Stomach (tissue), 9 donors: Measurements from ENCODE around the gene SMIM12. TPM values are rescaled to one million over a fixed set of nuclear protein-coding genes. Genes with fewer than 3 reads are reported as not detected.

Experiments
- DNase-seq, 2 donors: peaks; one replicate each; pipeline versions ENCODE4 v3.0.0 to v3.0.0-alpha.2; 2013 to 2019
- H3K27ac ChIP-seq, 5 donors: fragments of 200-600 bp in 4 of 5; sonication (generic) in 4 of 5; one replicate each; pipeline ENCODE4 v1.5.1; 2013 to 2019; ENCODE audit warnings: mild to moderate bottlenecking in 1 of 5, moderate library complexity in 1 of 5
- H3K27me3 ChIP-seq, 3 donors: fragments of 200-600 bp; sonication (generic); one replicate each; pipeline ENCODE4 v1.5.1; 2017 to 2019; ENCODE audit warnings: mixed run types in 1 of 3
- H3K36me3 ChIP-seq, 4 donors: fragments of 200-600 bp; sonication (generic); 1 replicate in 3 of 4; 2 replicates in 1 of 4; pipeline ENCODE4 v1.5.1; 2016 to 2019
- H3K4me1 ChIP-seq, 4 donors: fragments of 200-600 bp; sonication (generic); one replicate each; pipeline ENCODE4 v1.5.1; 2016 to 2019
- H3K4me3 ChIP-seq, 4 donors: fragments of 200-600 bp; sonication (generic) in 3 of 4; one replicate each; pipeline ENCODE4 v1.5.1; 2016 to 2019; ENCODE audit warnings: mild to moderate bottlenecking in 1 of 4
- H3K9me3 ChIP-seq, 4 donors: fragments of 200-600 bp; sonication (generic); one replicate each; pipeline ENCODE4 v1.5.1; 2016 to 2019
- EP300 ChIP-seq: sonication (generic); formaldehyde crosslinking; IDR thresholded peaks from one replicate; pipeline ENCODE4 v1.6.1; 2017; ENCODE audit warnings: antibody characterized with exemption
- POLR2A ChIP-seq, 4 donors: fragments of 450-650 bp; IDR thresholded peaks; one replicate each; pipeline ENCODE4 v1.6.1; 2016; ENCODE audit warnings: antibody characterized with exemption in 4 of 4, control low read depth in 2 of 4, mild to moderate bottlenecking in 1 of 4, moderate library complexity in 1 of 4
- POLR2AphosphoS5 ChIP-seq, 3 donors: sonication (generic); formaldehyde crosslinking; IDR thresholded peaks; one replicate each; pipeline ENCODE4 v1.6.1; 2016; ENCODE audit warnings: antibody characterized with exemption in 3 of 3
- WGBS, 5 donors: extraction: QIAGEN DNeasy Blood & Tissue Kit in 3 of 5; methylation state at CpG; one replicate each; pipeline versions ENCODE4 v1.1.5 to v1.1.7; 2013 to 2018; 5-methylcytosine and 5-hydroxymethylcytosine counted together
- intact Hi-C: fragments of 100-400 bp; cut with DNase I; formaldehyde crosslinking; loops from one replicate; pipeline ENCODE4 v1.15.1; 2023; ENCODE audit warnings: low total_unique reads
- polyA plus RNA-seq, 3 donors: library from polyadenylated mRNA; stranded (reverse); fragments of 200-250 nt; gene quantifications; one replicate each; pipeline ENCODE4 v1.2.3, GENCODE V29; 2013
- total RNA-seq, 5 donors: library from RNA; depleted of rRNA; stranded (reverse); fragments of >200 nt; gene quantifications; one replicate each; pipeline versions ENCODE4 v1.1.0 to v1.2.3, GENCODE V29; 2014 to 2016
- TF ChIP-seq, protein P1 (sequence below), 7 experiments: fragments of 450-650 bp in 4 of 7; fragments of 200-600 bp in 3 of 7; sonication (generic) in 3 of 7; IDR thresholded peaks; one replicate each; pipeline ENCODE4 v1.5.1; 2016 to 2019; ENCODE audit warnings: antibody characterized with exemption in 7 of 7, control low read depth in 2 of 7, mild to moderate bottlenecking in 1 of 7
- donor health status: healthy with polysubstance abuse.
- donor health status: Bipolar disorder and iron deficiency.
- donor health status: healthy.

SMIM12 gene
- total and polyA plus RNA-seq, 8 donors: 0.58 to 28.9 (median 22.6) TPM

GRCh38 chr1:34845131-34845901 is 14.2 kb downstream of the SMIM12 start:
- TF ChIP-seq POLR2AphosphoS5 (IDR thresholded peaks at IDR 0.05): no peak
- no peak for TF ChIP-seq EP300
- TF ChIP-seq, protein P1, sequence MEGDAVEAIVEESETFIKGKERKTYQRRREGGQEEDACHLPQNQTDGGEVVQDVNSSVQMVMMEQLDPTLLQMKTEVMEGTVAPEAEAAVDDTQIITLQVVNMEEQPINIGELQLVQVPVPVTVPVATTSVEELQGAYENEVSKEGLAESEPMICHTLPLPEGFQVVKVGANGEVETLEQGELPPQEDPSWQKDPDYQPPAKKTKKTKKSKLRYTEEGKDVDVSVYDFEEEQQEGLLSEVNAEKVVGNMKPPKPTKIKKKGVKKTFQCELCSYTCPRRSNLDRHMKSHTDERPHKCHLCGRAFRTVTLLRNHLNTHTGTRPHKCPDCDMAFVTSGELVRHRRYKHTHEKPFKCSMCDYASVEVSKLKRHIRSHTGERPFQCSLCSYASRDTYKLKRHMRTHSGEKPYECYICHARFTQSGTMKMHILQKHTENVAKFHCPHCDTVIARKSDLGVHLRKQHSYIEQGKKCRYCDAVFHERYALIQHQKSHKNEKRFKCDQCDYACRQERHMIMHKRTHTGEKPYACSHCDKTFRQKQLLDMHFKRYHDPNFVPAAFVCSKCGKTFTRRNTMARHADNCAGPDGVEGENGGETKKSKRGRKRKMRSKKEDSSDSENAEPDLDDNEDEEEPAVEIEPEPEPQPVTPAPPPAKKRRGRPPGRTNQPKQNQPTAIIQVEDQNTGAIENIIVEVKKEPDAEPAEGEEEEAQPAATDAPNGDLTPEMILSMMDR (IDR thresholded peaks at IDR 0.05): no peak
- peak overlapping the region in 1 of 5 donors; percentile 20 for H3K27ac ChIP-seq
- H3K4me3 ChIP-seq: no peak overlapping the region
- peaks cover 29 to 51% (median 36%) of the 10 kb centered on the region in 4 donors for H3K4me1 ChIP-seq
- peak in 1 of 2 donors; percentile 41 for DNase-seq
- H3K27me3 ChIP-seq: no peaks in the 10 kb centered on the region
- 62 to 73% (median 64%) methylated on average over 14 to 16 of the region's 16 CpGs for WGBS, 5 donors
- intact Hi-C loops: loop anchor here (5.0 kb wide), 1 partner anchor 53 kb away; the partner anchor contains the start of gene GJA4
- peaks cover 0 to 27% (median 14%) of the 10 kb centered on the region in 4 donors for H3K36me3 ChIP-seq
- H3K9me3 ChIP-seq: no peaks in the 10 kb centered on the region

- peaks cover 29 to 50% (median 36%) of the 10 kb centered on the region in 4 donors for H3K4me1 ChIP-seq
- WGBS, 5 donors: 52 to 82% (median 60%) methylated on average over 4 of the region's 4 CpGs
- DNase-seq: no peak
- H3K9me3 ChIP-seq: no peaks in the 10 kb centered on the region
- TF ChIP-seq, protein P1 (IDR thresholded peaks at IDR 0.05): no peak
- TF ChIP-seq POLR2AphosphoS5 (IDR thresholded peaks at IDR 0.05) (no peak), EP300 (no peak), POLR2A (IDR thresholded peaks at IDR 0.05) (no peak)
- peak overlapping the region in 3 of 5 donors; percentile 8 to 32 (median 20) for H3K27ac ChIP-seq
- no peaks in the 10 kb centered on the region for H3K27me3 ChIP-seq
- intact Hi-C loops: no loop called here
- H3K36me3 ChIP-seq: peaks cover 0 to 17% (median 8%) of the 10 kb centered on the region in 4 donors
- no peak overlapping the region for H3K4me3 ChIP-seq
Observed at GRCh38 chr1:34844252-34844634, 15.3 kb downstream of the SMIM12 start.

- peaks cover 29 to 50% (median 36%) of the 10 kb centered on the region in 4 donors for H3K4me1 ChIP-seq
- no peaks in the 10 kb centered on the region for H3K9me3 ChIP-seq
- H3K27me3 ChIP-seq: no peaks in the 10 kb centered on the region
- peak overlapping the region in 3 of 5 donors; percentile 8 to 32 (median 20) for H3K27ac ChIP-seq
- 32 to 52% (median 45%) methylated on average over 14 of the region's 14 CpGs for WGBS, 5 donors
- no peak for DNase-seq
- no peak for TF ChIP-seq POLR2AphosphoS5 (IDR thresholded peaks at IDR 0.05)
- TF ChIP-seq POLR2A (IDR thresholded peaks at IDR 0.05): no peak
- TF ChIP-seq, protein P1 (IDR thresholded peaks at IDR 0.05): no peak
- TF ChIP-seq EP300: no peak
- no peak overlapping the region for H3K4me3 ChIP-seq
- intact Hi-C loops: no loop called here
- peaks cover 0 to 11% (median 7%) of the 10 kb centered on the region in 4 donors for H3K36me3 ChIP-seq
Observed at GRCh38 chr1:34843392-34844251, 15.9 kb downstream of the SMIM12 start.

- H3K27me3 ChIP-seq: no peaks in the 10 kb centered on the region
- peak overlapping the region in 1 of 5 donors; percentile 8 for H3K27ac ChIP-seq
- 74 to 92% (median 81%) methylated on average over 3 to 4 of the region's 4 CpGs for WGBS, 5 donors
- no peak overlapping the region for H3K4me3 ChIP-seq
- no peak for DNase-seq
- H3K36me3 ChIP-seq: peaks cover 0 to 6% (median 4%) of the 10 kb centered on the region in 4 donors
- peaks cover 29 to 50% (median 36%) of the 10 kb centered on the region in 4 donors for H3K4me1 ChIP-seq
- no peak for TF ChIP-seq POLR2AphosphoS5 (IDR thresholded peaks at IDR 0.05)
- TF ChIP-seq POLR2A (IDR thresholded peaks at IDR 0.05): no peak
- TF ChIP-seq, protein P1 (IDR thresholded peaks at IDR 0.05): no peak
- TF ChIP-seq EP300: no peak
- no peaks in the 10 kb centered on the region for H3K9me3 ChIP-seq
- intact Hi-C loops: no loop called here
Observed at GRCh38 chr1:34842952-34843371, 16.6 kb downstream of the SMIM12 start.
